Measurements from ENCODE around the gene SPTBN2. TPM values are rescaled to one million over a fixed set of nuclear protein-coding genes. Genes with fewer than 3 reads are reported as not detected.

Gene SPTBN2
- total and polyA plus RNA-seq, 2 of the 8 experiments (the other 6 are each of a cell fraction or from before 2014, with no cell fraction given): 19.1 to 69.0 TPM

DNA sequence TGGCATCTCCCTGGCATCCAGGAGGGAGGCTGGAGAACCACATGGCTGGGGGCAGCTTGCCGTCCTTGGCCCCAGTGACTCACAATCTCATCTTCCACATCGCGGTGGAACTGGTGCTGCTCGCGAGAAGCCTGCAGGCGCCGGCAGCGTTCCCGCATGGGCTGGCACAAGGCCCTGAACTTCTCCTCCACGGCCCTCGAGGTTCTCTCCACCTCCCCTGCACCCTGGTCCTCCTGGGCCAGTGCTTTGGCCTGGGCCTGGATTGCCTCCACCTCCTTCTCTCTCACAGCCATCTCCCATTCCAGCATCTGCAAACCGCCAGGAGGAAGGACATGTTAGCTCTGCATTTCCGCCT lies 35.0 kb downstream of the SPTBN2 start:
- Histone ChIP-seq H3K4me3 (ENCODE audit: extremely low read depth in 1 of 4, insufficient read depth in 2 of 4, low read depth in 3 of 4, low read length in 4 of 4) (no peak overlapping the region), H3K23ac (ENCODE audit: insufficient read length) (no peak overlapping the region), H3K4me2 (ENCODE audit: insufficient read depth in 1 of 2, low read depth in 2 of 2, low read length in 2 of 2) (no peak overlapping the region), H4K91ac (replicated peaks; ENCODE audit: insufficient read length, low read length) (no peak overlapping the region), H4K8ac (ENCODE audit: extremely low read depth, insufficient read depth, low read length) (no peak overlapping the region), H3K79me1 (ENCODE audit: low read depth, low read length) (no peaks in the 10 kb centered on the region), H3K27me3 (replicated peaks in 1 of 4; ENCODE audit: control insufficient read depth in 3 of 4, extremely low read depth in 1 of 4, insufficient read depth in 3 of 4, low read length in 3 of 4) (no peaks in the 10 kb centered on the region), H4K5ac (ENCODE audit: insufficient read length, low read depth, low read length) (peak overlapping the region; percentile 26), H3K23me2 (ENCODE audit: low read depth, low read length) (no peaks in the 10 kb centered on the region), H3K56ac (replicated peaks; ENCODE audit: insufficient read length, low read depth, low read length) (no peak overlapping the region), H2AK5ac (ENCODE audit: low read depth, low read length) (no peak overlapping the region), H2BK12ac (ENCODE audit: low read depth, low read length) (no peak overlapping the region), H2BK20ac (ENCODE audit: low read length) (no peak overlapping the region), H3K27ac (ENCODE audit: low read depth, low read length) (no peak overlapping the region), H3K36me3 (ENCODE audit: control insufficient read depth in 2 of 4, insufficient read depth in 4 of 4, low read length in 3 of 4) (peaks cover 37 to 64% (median 57%) of the 10 kb centered on the region in 4 experiments), H2BK15ac (ENCODE audit: low read length) (no peak overlapping the region), H3K4me1 (replicated peaks in 1 of 4; ENCODE audit: control insufficient read depth in 3 of 4, insufficient read depth in 4 of 4, low read length in 3 of 4) (peaks cover 0 to 3% (median 1%) of the 10 kb centered on the region in 4 experiments; a peak in 2 of 7 replicates), H3K18ac (ENCODE audit: extremely low read depth, low read length) (no peak overlapping the region), H4K20me1 (replicated peaks in 1 of 2; ENCODE audit: control insufficient read depth in 1 of 2, insufficient read depth in 2 of 2, low read length in 2 of 2) (peaks cover 0 to 4% of the 10 kb centered on the region in 2 experiments), H3K9me3 (ENCODE audit: insufficient read depth in 2 of 2, low read depth in 1 of 2, low read length in 1 of 2) (no peaks in the 10 kb centered on the region), H3K14ac (ENCODE audit: insufficient read length) (no peak overlapping the region), H2BK120ac (replicated peaks; ENCODE audit: low read depth, low read length) (no peak overlapping the region), H2BK5ac (ENCODE audit: low read depth, low read length) (no peak overlapping the region), H3K4ac (replicated peaks; ENCODE audit: insufficient read length, low read depth, low read length) (no peak overlapping the region), H3K9ac (replicated peaks in 1 of 4; ENCODE audit: extremely low read depth in 1 of 4, low read depth in 3 of 4, low read length in 3 of 4) (no peak overlapping the region), H2AFZ (ENCODE audit: low read length) (no peak overlapping the region), H3K79me2 (ENCODE audit: control insufficient read depth in 1 of 2, insufficient read depth in 2 of 2, low read length in 2 of 2) (no peaks in the 10 kb centered on the region)
- WGBS, 2 experiments (ENCODE audit: extremely low coverage in 1 of 2, insufficient coverage in 1 of 2, insufficient read length in 1 of 2, insufficient replicate concordance in 2 of 2, low coverage in 1 of 2, low lambda C conversion rate in 2 of 2, missing lambda C conversion rate in 1 of 2): 90% methylated on average over 13 of the region's 13 CpGs; no CpG with 5 or more reads in 1 of the 2 experiments
- TF ChIP-seq POLR2AphosphoS5 (IDR thresholded peaks at IDR 0.05; ENCODE audit: low read depth, low read length): no peak
- DNase-seq (ENCODE audit: low read depth in 1 of 2, low spot score in 2 of 2) (no peak), FAIRE-seq (no peak)
- ChIA-PET POLR2A (ENCODE audit: partially characterized antibody) (interaction anchor here (0.6 to 1.0 kb wide), 3 partner anchors 8 to 134 kb away, joined by 3 to 4 read pairs (median 3); partner anchors contain the start of gene RBM4B), CTCF (ENCODE audit: partially characterized antibody) (interaction anchor here (0.5 to 7.5 kb wide), 11 partner anchors 8 to 282 kb away, joined by 3 to 90 read pairs (median 3); partner anchors contain the start of gene RCE1)

All from H1 (cell line).